Left ventricle myocardium inferior (tissue), 1 donor: ENCODE results near the gene DNAH2. TPM values are rescaled to one million over a fixed set of nuclear protein-coding genes. Genes with fewer than 3 reads are reported as not detected.

Source experiments
- DNase-seq: peaks from one replicate; pipeline ENCODE4 v3.0.0-alpha.2; 2020
- H3K27ac ChIP-seq: fragments of 200-600 bp; replicated peaks from 2 replicates; pipeline ENCODE4 v1.8.0; 2021
- H3K27me3 ChIP-seq: fragments of 200-600 bp; 2 replicates; pipeline ENCODE4 v1.8.0; 2021; ENCODE audit warnings: low read depth
- H3K36me3 ChIP-seq: fragments of 200-600 bp; 2 replicates; pipeline ENCODE4 v1.8.0; 2021
- H3K4me1 ChIP-seq: fragments of 200-600 bp; 2 replicates; pipeline ENCODE4 v1.8.0; 2021
- H3K4me3 ChIP-seq: fragments of 200-600 bp; 2 replicates; pipeline ENCODE4 v1.8.0; 2021; ENCODE audit warnings: mild to moderate bottlenecking, moderate library complexity
- H3K9me3 ChIP-seq: fragments of 200-600 bp; replicated peaks from 2 replicates; pipeline ENCODE4 v1.8.0; 2021
- CTCF ChIP-seq: fragments of 200-600 bp; IDR thresholded peaks from 2 replicates; pipeline ENCODE4 v1.8.0; 2021; ENCODE audit warnings: antibody characterized with exemption, mild to moderate bottlenecking, borderline replicate concordance
- intact Hi-C: fragments of 100-400 bp; cut with micrococcal nuclease; formaldehyde crosslinking; loops from one replicate; pipeline ENCODE4 v1.11.0; 2022
- long read RNA-seq: library from polyadenylated mRNA; unstranded; transcript quantifications from one replicate; pipeline ENCODE4 v2.0.0, GENCODE V29; 2021
- total RNA-seq: library from RNA; stranded (reverse); fragmentation: NEBNext Ultra II Directional; extraction: Animal tissue kit (Norgen Biotek cat#: 25700); gene quantifications from one replicate; pipeline ENCODE4 v1.2.1, GENCODE V29; 2021
- donor health status: DM: no; HTN: yes; CAD: no; lungs with severe emphysema.

DNAH2 gene, protein sequence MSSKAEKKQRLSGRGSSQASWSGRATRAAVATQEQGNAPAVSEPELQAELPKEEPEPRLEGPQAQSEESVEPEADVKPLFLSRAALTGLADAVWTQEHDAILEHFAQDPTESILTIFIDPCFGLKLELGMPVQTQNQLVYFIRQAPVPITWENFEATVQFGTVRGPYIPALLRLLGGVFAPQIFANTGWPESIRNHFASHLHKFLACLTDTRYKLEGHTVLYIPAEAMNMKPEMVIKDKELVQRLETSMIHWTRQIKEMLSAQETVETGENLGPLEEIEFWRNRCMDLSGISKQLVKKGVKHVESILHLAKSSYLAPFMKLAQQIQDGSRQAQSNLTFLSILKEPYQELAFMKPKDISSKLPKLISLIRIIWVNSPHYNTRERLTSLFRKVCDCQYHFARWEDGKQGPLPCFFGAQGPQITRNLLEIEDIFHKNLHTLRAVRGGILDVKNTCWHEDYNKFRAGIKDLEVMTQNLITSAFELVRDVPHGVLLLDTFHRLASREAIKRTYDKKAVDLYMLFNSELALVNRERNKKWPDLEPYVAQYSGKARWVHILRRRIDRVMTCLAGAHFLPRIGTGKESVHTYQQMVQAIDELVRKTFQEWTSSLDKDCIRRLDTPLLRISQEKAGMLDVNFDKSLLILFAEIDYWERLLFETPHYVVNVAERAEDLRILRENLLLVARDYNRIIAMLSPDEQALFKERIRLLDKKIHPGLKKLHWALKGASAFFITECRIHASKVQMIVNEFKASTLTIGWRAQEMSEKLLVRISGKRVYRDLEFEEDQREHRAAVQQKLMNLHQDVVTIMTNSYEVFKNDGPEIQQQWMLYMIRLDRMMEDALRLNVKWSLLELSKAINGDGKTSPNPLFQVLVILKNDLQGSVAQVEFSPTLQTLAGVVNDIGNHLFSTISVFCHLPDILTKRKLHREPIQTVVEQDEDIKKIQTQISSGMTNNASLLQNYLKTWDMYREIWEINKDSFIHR (N-terminal part only)
- 0.33 TPM for total RNA-seq
- long read RNA-seq = 0 reads

GRCh38 chr17:7716901-7717755 is at the start of gene DNAH2:
TSS of gene DNAH2 (plus strand) at chr17:7717744. CDS start at chr17:7719735, 1,991 bp downstream.
- DNase-seq = peak; percentile 69
- Histone ChIP-seq H3K27me3 (peaks cover 70% of the 10 kb centered on the region), H3K4me1 (peaks cover 19% of the 10 kb centered on the region), H3K27ac (peak within 1 kb of the TSS; percentile 48), H3K4me3 (peak within 1 kb of the TSS; percentile 78), H3K36me3 (no peaks in the 10 kb centered on the region), H3K9me3 (no peaks in the 10 kb centered on the region)
- peak; percentile 56 for TF ChIP-seq CTCF
- intact Hi-C loops = no loop called here

GRCh38 chr17:7668482-7668881 is 49.1 kb upstream of the DNAH2 start:
- DNase-seq = no peak
- Histone ChIP-seq H3K4me1 (no peaks in the 10 kb centered on the region), H3K27me3 (no peaks in the 10 kb centered on the region), H3K27ac (no peak overlapping the region), H3K36me3 (peaks cover 74% of the 10 kb centered on the region), H3K9me3 (peaks cover 4% of the 10 kb centered on the region), H3K4me3 (no peak overlapping the region)
- intact Hi-C loops = no loop called here
- no peak for TF ChIP-seq CTCF

- intact Hi-C loops = no loop called here
- no peak overlapping the region for H3K27ac ChIP-seq
Measured at GRCh38 chr17:7673239-7673638, 44.3 kb upstream of the DNAH2 start.

GRCh38 chr17:7674934-7675333 is 42.6 kb upstream of the DNAH2 start:
- H3K4me3 ChIP-seq = no peak overlapping the region
- H3K27me3 ChIP-seq = no peaks in the 10 kb centered on the region
- H3K36me3 ChIP-seq = peaks cover 62% of the 10 kb centered on the region
- H3K4me1 ChIP-seq = no peaks in the 10 kb centered on the region
- peaks cover 10% of the 10 kb centered on the region for H3K9me3 ChIP-seq
- no peak overlapping the region for H3K27ac ChIP-seq
- DNase-seq = no peak
- intact Hi-C loops = no loop called here
- no peak for TF ChIP-seq CTCF

More at GRCh38 chr17:7673239-7673638, 44.3 kb upstream of the DNAH2 start:
- H3K27me3 ChIP-seq = no peaks in the 10 kb centered on the region
- H3K36me3 ChIP-seq = peaks cover 78% of the 10 kb centered on the region
- H3K4me1 ChIP-seq = no peaks in the 10 kb centered on the region
- peak; percentile 28 for TF ChIP-seq CTCF
- H3K9me3 ChIP-seq = peaks cover 10% of the 10 kb centered on the region
- no peak for DNase-seq
- no peak overlapping the region for H3K4me3 ChIP-seq

GRCh38 chr17:7676533-7676932 is 41.0 kb upstream of the DNAH2 start:
- Histone ChIP-seq H3K9me3 (peaks cover 10% of the 10 kb centered on the region), H3K4me1 (no peaks in the 10 kb centered on the region), H3K27ac (no peak overlapping the region), H3K27me3 (no peaks in the 10 kb centered on the region), H3K4me3 (no peak overlapping the region), H3K36me3 (peaks cover 46% of the 10 kb centered on the region)
- TF ChIP-seq CTCF = no peak
- intact Hi-C loops = no loop called here
- no peak for DNase-seq
